Liver (tissue), 10 donors: ENCODE results near the gene TEP1. TPM values are rescaled to one million over a fixed set of nuclear protein-coding genes. Genes with fewer than 3 reads are reported as not detected.

Experiments
- DNase-seq: peaks from one replicate; pipeline ENCODE4 v3.0.0-alpha.2; 2017; ENCODE audit warnings: low spot score
- H3K27ac ChIP-seq, 2 donors: one replicate each; pipeline ENCODE4 v1.7.0; 2013; ENCODE audit warnings: inconsistent platforms in 2 of 2, low read length in 2 of 2, control low read depth in 1 of 2, low read depth in 1 of 2, mild to moderate bottlenecking in 1 of 2
- H3K27me3 ChIP-seq, 4 donors: one replicate each; pipeline versions ENCODE4 v1.6.1 to v1.7.0; 2013; ENCODE audit warnings: low read length in 3 of 4, inconsistent platforms in 1 of 4, mild to moderate bottlenecking in 1 of 4, moderate library complexity in 1 of 4; ENCODE audit not compliant: control insufficient read depth in 4 of 4, insufficient read depth in 4 of 4
- H3K36me3 ChIP-seq, 4 donors: one replicate each; pipeline versions ENCODE4 v1.6.1 to v1.7.0; 2013; ENCODE audit warnings: low read length in 3 of 4, mild to moderate bottlenecking in 3 of 4, low read depth in 1 of 4, moderate library complexity in 1 of 4; ENCODE audit not compliant: control insufficient read depth in 4 of 4, insufficient read depth in 3 of 4
- H3K4me1 ChIP-seq, 4 donors: one replicate each; pipeline versions ENCODE4 v1.6.1 to v1.7.0; 2013; ENCODE audit warnings: low read length in 3 of 4, mild to moderate bottlenecking in 3 of 4, moderate library complexity in 1 of 4; ENCODE audit not compliant: control insufficient read depth in 4 of 4, insufficient read depth in 4 of 4
- H3K4me3 ChIP-seq, 3 donors: one replicate each; pipeline versions ENCODE4 v1.6.1 to v1.7.0; 2013; ENCODE audit warnings: low read length in 3 of 3, control low read depth in 1 of 3, low read depth in 1 of 3, mild to moderate bottlenecking in 1 of 3
- H3K9ac ChIP-seq, 2 donors: one replicate each; pipeline ENCODE4 v1.7.0; 2013; ENCODE audit warnings: low read length in 2 of 2, mild to moderate bottlenecking in 2 of 2, moderate library complexity in 2 of 2, control low read depth in 1 of 2, low read depth in 1 of 2
- H3K9me3 ChIP-seq, 4 donors: one replicate each; pipeline versions ENCODE4 v1.6.1 to v1.7.0; 2013; ENCODE audit warnings: low read length in 3 of 4; ENCODE audit not compliant: control insufficient read depth in 4 of 4
- FOXA1 ChIP-seq: IDR thresholded peaks from 2 replicates; pipeline ENCODE4 v1.6.1; 2016; ENCODE audit warnings: antibody characterized with exemption
- FOXA2 ChIP-seq: IDR thresholded peaks from 2 replicates; pipeline ENCODE4 v1.6.1; 2016; ENCODE audit warnings: antibody characterized with exemption
- GABPA ChIP-seq, 2 donors: IDR thresholded peaks in 1 of 2; conservative IDR thresholded peaks in 1 of 2; 2 replicates each; pipeline ENCODE4 v1.6.1; 2016; ENCODE audit warnings: antibody characterized with exemption in 2 of 2, mild to moderate bottlenecking in 1 of 2, moderate library complexity in 1 of 2
- HNF4A ChIP-seq, 2 donors: conservative IDR thresholded peaks; 2 replicates each; pipeline ENCODE4 v1.6.1; 2016; ENCODE audit warnings: antibody characterized with exemption in 2 of 2, mild to moderate bottlenecking in 2 of 2
- HNF4G ChIP-seq: IDR thresholded peaks from 2 replicates; pipeline ENCODE4 v1.6.1; 2016; ENCODE audit warnings: antibody characterized with exemption
- JUND ChIP-seq, 2 donors: IDR thresholded peaks; 2 replicates each; pipeline ENCODE4 v1.6.1; 2016; ENCODE audit warnings: antibody characterized with exemption in 2 of 2
- RAD21 ChIP-seq, 2 donors: IDR thresholded peaks; 2 replicates each; pipeline ENCODE4 v1.6.1; 2016; ENCODE audit warnings: antibody characterized with exemption in 2 of 2, mild to moderate bottlenecking in 2 of 2
- YY1 ChIP-seq: IDR thresholded peaks from 2 replicates; pipeline ENCODE4 v1.6.1; 2016; ENCODE audit warnings: antibody characterized with exemption, mild to moderate bottlenecking
- WGBS: extraction: QIAGEN DNeasy Blood & Tissue Kit; methylation state at CpG from one replicate; pipeline ENCODE4 v1.1.7; 2013; 5-methylcytosine and 5-hydroxymethylcytosine counted together
- polyA plus RNA-seq, 2 donors: library from polyadenylated mRNA; stranded (reverse) in 1 of 2; unstranded in 1 of 2; fragments of 200-250 nt in 1 of 2; fragments of >200 nt in 1 of 2; fragmentation: Nextera tagmentation in 1 of 2; extraction: Ambion mirVana in 1 of 2; gene quantifications; one replicate each; pipeline versions ENCODE4 v1.2.1 to v1.2.3, GENCODE V29; 2013 to 2015
- small RNA-seq: library from RNA; depleted of rRNA; stranded (forward); fragments of <200 nt; gene quantifications from one replicate; pipeline ENCODE3, GENCODE V24; 2014
- total RNA-seq, 2 donors: library from RNA; depleted of rRNA; stranded (reverse); fragments of >200 nt; gene quantifications; one replicate each; pipeline ENCODE4 v1.2.3, GENCODE V29; 2014
- TF ChIP-seq, protein P1 (sequence below): IDR thresholded peaks from 2 replicates; pipeline ENCODE4 v1.6.1; 2016; ENCODE audit warnings: antibody characterized with exemption
- TF ChIP-seq, protein P2 (sequence below): IDR thresholded peaks from 2 replicates; pipeline ENCODE4 v1.6.1; 2016; ENCODE audit warnings: antibody characterized with exemption
- donor health status: healthy.
- donor health status: healthy.
- donor health status: healthy.
- donor health status: healthy.
- donor health status: healthy.

Gene TEP1
- total and polyA plus RNA-seq, 4 donors, result 3.9 to 20.7 (median 7.6) TPM

DNA sequence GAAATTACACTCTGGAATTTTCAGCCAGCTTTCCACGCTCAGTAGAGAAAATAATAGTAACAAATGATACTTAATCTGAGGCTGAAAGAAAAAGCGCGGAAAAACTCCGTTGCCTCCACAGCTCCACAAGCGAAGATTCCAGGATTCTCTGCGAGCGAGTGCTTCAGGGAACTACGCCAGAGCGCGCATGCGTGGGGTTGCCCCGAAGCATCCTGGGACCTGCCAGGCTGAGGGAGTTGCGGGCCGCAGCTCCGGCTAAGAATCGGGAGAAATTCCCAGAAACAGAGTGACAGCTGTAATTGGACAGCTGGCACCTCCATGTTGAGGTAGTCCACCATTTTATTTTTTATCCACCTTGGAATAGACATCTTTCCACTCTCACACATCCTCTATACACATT is 95.6 kb downstream of the TEP1 start:
- Histone ChIP-seq H3K9ac (no peak overlapping the region), H3K9me3 (no peaks in the 10 kb centered on the region), H3K4me3 (no peak overlapping the region), H3K36me3 (peaks cover 12 to 62% (median 55%) of the 10 kb centered on the region in 4 donors), H3K27ac (no peak overlapping the region), H3K4me1 (no peaks in the 10 kb centered on the region), H3K27me3 (no peaks in the 10 kb centered on the region)
- WGBS, result 97% methylated on average over 16 of the region's 16 CpGs
- TF ChIP-seq, protein P1, sequence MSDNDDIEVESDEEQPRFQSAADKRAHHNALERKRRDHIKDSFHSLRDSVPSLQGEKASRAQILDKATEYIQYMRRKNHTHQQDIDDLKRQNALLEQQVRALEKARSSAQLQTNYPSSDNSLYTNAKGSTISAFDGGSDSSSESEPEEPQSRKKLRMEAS, result no peak
- TF ChIP-seq HNF4G (no peak), GABPA (IDR thresholded peaks at IDR 0.05 in 1 of 2, conservative IDR thresholded peaks at IDR 0.05 in 1 of 2) (no peak), JUND (IDR thresholded peaks at IDR 0.05) (no peak), FOXA2 (no peak), YY1 (no peak), RAD21 (IDR thresholded peaks at IDR 0.05) (no peak), HNF4A (conservative IDR thresholded peaks at IDR 0.05) (no peak), FOXA1 (no peak)
- TF ChIP-seq, protein P2, sequence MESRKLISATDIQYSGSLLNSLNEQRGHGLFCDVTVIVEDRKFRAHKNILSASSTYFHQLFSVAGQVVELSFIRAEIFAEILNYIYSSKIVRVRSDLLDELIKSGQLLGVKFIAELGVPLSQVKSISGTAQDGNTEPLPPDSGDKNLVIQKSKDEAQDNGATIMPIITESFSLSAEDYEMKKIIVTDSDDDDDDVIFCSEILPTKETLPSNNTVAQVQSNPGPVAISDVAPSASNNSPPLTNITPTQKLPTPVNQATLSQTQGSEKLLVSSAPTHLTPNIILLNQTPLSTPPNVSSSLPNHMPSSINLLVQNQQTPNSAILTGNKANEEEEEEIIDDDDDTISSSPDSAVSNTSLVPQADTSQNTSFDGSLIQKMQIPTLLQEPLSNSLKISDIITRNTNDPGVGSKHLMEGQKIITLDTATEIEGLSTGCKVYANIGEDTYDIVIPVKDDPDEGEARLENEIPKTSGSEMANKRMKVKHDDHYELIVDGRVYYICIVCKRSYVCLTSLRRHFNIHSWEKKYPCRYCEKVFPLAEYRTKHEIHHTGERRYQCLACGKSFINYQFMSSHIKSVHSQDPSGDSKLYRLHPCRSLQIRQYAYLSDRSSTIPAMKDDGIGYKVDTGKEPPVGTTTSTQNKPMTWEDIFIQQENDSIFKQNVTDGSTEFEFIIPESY, result no peak
- no peak for DNase-seq

Small RNA genes lying within 50 kb of the gene (small RNA-seq; reads per million reads assigned to genes)
- gene RNA5SP382 (not detected), gene SNORA79B (0.80 reads per million, percentile 72 among the genes with 10 or more reads in this experiment), gene SNORD126 (460 reads per million, percentile 99 among the genes with 10 or more reads in this experiment)

Other genes with a start within 250 kb of the TEP1 start
- gene OR11G2, start 222.6 kb downstream of the TEP1 start, total RNA-seq, result not detected
- not detected for gene OR11G2, start 222.6 kb downstream of the TEP1 start, polyA plus RNA-seq
- not detected for gene OR11H6, start 189.8 kb downstream of the TEP1 start, total RNA-seq
- gene OR11H6, start 189.8 kb downstream of the TEP1 start, polyA plus RNA-seq, result not detected
- not detected for gene OR11H7, start 184.5 kb downstream of the TEP1 start, total RNA-seq
- gene OR11H7, start 184.5 kb downstream of the TEP1 start, polyA plus RNA-seq, result not detected
- not detected for gene OR11H4, start 174.2 kb downstream of the TEP1 start, total RNA-seq
- gene OR11H4, start 174.2 kb downstream of the TEP1 start, polyA plus RNA-seq, result not detected
- 1 to 10 TPM; 5.2 to 8.3 TPM for gene TTC5, start 107.5 kb downstream of the TEP1 start, total RNA-seq
- 1 to 10 TPM; 2.5 to 3.3 TPM for gene TTC5, start 107.5 kb downstream of the TEP1 start, polyA plus RNA-seq
- gene CCNB1IP1, start 80.2 kb downstream of the TEP1 start, total RNA-seq, result 10 to 100 TPM; 14.5 to 31.0 TPM
- 10 to 100 TPM; 14.9 to 16.5 TPM for gene CCNB1IP1, start 80.2 kb downstream of the TEP1 start, polyA plus RNA-seq
- 1 to 10 TPM; 7.1 to 7.2 TPM for gene PARP2, start 69.9 kb downstream of the TEP1 start, total RNA-seq
- gene PARP2, start 69.9 kb downstream of the TEP1 start, polyA plus RNA-seq, result 10 to 100 TPM in 1 of 2 donors, 1 to 10 TPM in 1; 5.6 to 13.3 TPM
- under 1 TPM; 0.17 to 0.23 TPM for gene KLHL33, start 22.7 kb upstream of the TEP1 start, total RNA-seq
- gene KLHL33, start 22.7 kb upstream of the TEP1 start, polyA plus RNA-seq, result under 1 TPM; 0.06 to 0.14 TPM
- 10 to 100 TPM; 29.0 to 39.0 TPM for gene OSGEP, start 41.3 kb upstream of the TEP1 start, total RNA-seq
- 10 to 100 TPM; 18.1 to 20.5 TPM for gene OSGEP, start 41.3 kb upstream of the TEP1 start, polyA plus RNA-seq
- 10 to 100 TPM; 32.4 to 43.2 TPM for gene APEX1, start 41.7 kb upstream of the TEP1 start, total RNA-seq
- 10 to 100 TPM; 50.3 to 64.5 TPM for gene APEX1, start 41.7 kb upstream of the TEP1 start, polyA plus RNA-seq
- 10 to 100 TPM; 14.1 to 14.6 TPM for gene PIP4P1, start 47.9 kb upstream of the TEP1 start, total RNA-seq
- 10 to 100 TPM; 13.2 to 14.9 TPM for gene PIP4P1, start 47.9 kb upstream of the TEP1 start, polyA plus RNA-seq
- 100 to 1,000 TPM in 1 of 2 donors, 10 to 100 TPM in 1; 41.8 to 156 TPM for gene PNP, start 55.9 kb upstream of the TEP1 start, total RNA-seq
- gene PNP, start 55.9 kb upstream of the TEP1 start, polyA plus RNA-seq, result 10 to 100 TPM; 22.9 to 29.9 TPM
- gene RNASE10, start 92.0 kb upstream of the TEP1 start, total RNA-seq, result under 1 TPM in 1 of 2 donors, not detected in 1; 0.19 TPM
- gene RNASE10, start 92.0 kb upstream of the TEP1 start, polyA plus RNA-seq, result not detected
- gene RNASE9, start 147.5 kb upstream of the TEP1 start, total RNA-seq, result not detected
- gene RNASE9, start 147.5 kb upstream of the TEP1 start, polyA plus RNA-seq, result not detected
- not detected for gene RNASE11, start 174.5 kb upstream of the TEP1 start, total RNA-seq
- not detected for gene RNASE11, start 174.5 kb upstream of the TEP1 start, polyA plus RNA-seq
- gene RNASE12, start 177.9 kb upstream of the TEP1 start, total RNA-seq, result not detected
- not detected for gene RNASE12, start 177.9 kb upstream of the TEP1 start, polyA plus RNA-seq
- gene OR6S1, start 228.2 kb upstream of the TEP1 start, total RNA-seq, result not detected
- not detected for gene OR6S1, start 228.2 kb upstream of the TEP1 start, polyA plus RNA-seq